CD4-positive, alpha-beta T cell treated with Interleukin-12 subunit alpha and Interleukin-12 subunit beta, for 1 hour (primary cell): Measurements from ENCODE around the gene HMGN4.
"Not testable (repeated sequence)": the region's sequence is repeated elsewhere in the genome, so short reads cannot be mapped to it uniquely, and the experiment has no call there.

ENCODE experiments used
- DNase-seq: peaks from one replicate; pipeline ENCODE4 v3.0.0-alpha.2; 2020

Gene HMGN4

GRCh38 chr6:26522486-26523228 is 15.5 kb upstream of the HMGN4 start:
- DNase-seq, result not testable (repeated sequence)

- not testable (repeated sequence) for DNase-seq
Observed at GRCh38 chr6:26524314-26524713, 13.9 kb upstream of the HMGN4 start.

GRCh38 chr6:26524722-26525370 is 13.3 kb upstream of the HMGN4 start:
- no peak for DNase-seq

- no peak for DNase-seq
Observed at GRCh38 chr6:26525838-26526237, 12.3 kb upstream of the HMGN4 start.

GRCh38 chr6:26526928-26527327 is 11.2 kb upstream of the HMGN4 start:
- no peak for DNase-seq

GRCh38 chr6:26530203-26530602 is 8.0 kb upstream of the HMGN4 start:
- no peak for DNase-seq

GRCh38 chr6:26531897-26532296 is 6.3 kb upstream of the HMGN4 start:
- no peak for DNase-seq

- peak; percentile 96 for DNase-seq
Observed at GRCh38 chr6:26532699-26533531, 5.3 kb upstream of the HMGN4 start.

- DNase-seq, result no peak
Observed at GRCh38 chr6:26533532-26533931, 4.6 kb upstream of the HMGN4 start.

- no peak for DNase-seq
Observed at GRCh38 chr6:26534681-26535465, 3.3 kb upstream of the HMGN4 start.

- peak; percentile 43 for DNase-seq
Observed at GRCh38 chr6:26536571-26537159, 1.5 kb upstream of the HMGN4 start.

- DNase-seq, result peak; percentile 96
Observed at GRCh38 chr6:26537160-26537845, 863 bp upstream of the HMGN4 start.

- no peak for DNase-seq
Observed at GRCh38 chr6:26538572-26538902, 371 bp downstream of the HMGN4 start.

GRCh38 chr6:26539071-26539615 is 977 bp downstream of the HMGN4 start:
- DNase-seq, result no peak

GRCh38 chr6:26541579-26541978 is 3.4 kb downstream of the HMGN4 start:
- DNase-seq, result no peak

- no peak for DNase-seq
Observed at GRCh38 chr6:26543953-26544352, 5.8 kb downstream of the HMGN4 start.

GRCh38 chr6:26544473-26544872 is 6.3 kb downstream of the HMGN4 start:
- DNase-seq, result no peak

GRCh38 chr6:26545627-26546026 is 7.5 kb downstream of the HMGN4 start:
- DNase-seq, result no peak

- DNase-seq, result not testable (repeated sequence)
Observed at GRCh38 chr6:26547363-26547762, 9.2 kb downstream of the HMGN4 start.

- DNase-seq, result no peak
Observed at GRCh38 chr6:26550250-26550993, 12.3 kb downstream of the HMGN4 start.

- no peak for DNase-seq
Observed at GRCh38 chr6:26552205-26552604, 14.0 kb downstream of the HMGN4 start.
